H1 (cell line): Measurements from ENCODE around the gene CHSY1. TPM values are rescaled to one million over a fixed set of nuclear protein-coding genes. Genes with fewer than 3 reads are reported as not detected.

ENCODE experiments used
- CTCF ChIA-PET: fragments of 300-600 bp; sonication (Branson Sonifier 250); formaldehyde crosslinking; loops from one replicate; lab custom pipeline; 2021; ENCODE audit not compliant: partially characterized antibody; lab: Charles Lee
- POLR2A ChIA-PET: fragments of 300-600 bp; sonication (Branson Sonifier 250); formaldehyde crosslinking; loops from one replicate; lab custom pipeline; 2021; ENCODE audit warnings: inconsistent platforms; ENCODE audit not compliant: partially characterized antibody; lab: Charles Lee
- DNase-seq, 2 experiments: peaks; one replicate each; pipeline versions ENCODE4 v3.0.0 to v3.0.0-alpha.2; 2010 to 2022; ENCODE audit warnings: low spot score in 2 of 2, low read depth in 1 of 2, mixed read lengths in 1 of 2
- FAIRE-seq: peaks from 2 replicates; lab custom pipeline; 2011; peaks lifted over from hg19 to GRCh38; lab: Jason Lieb, UNC
- H2AFZ ChIP-seq: 2 replicates; pipeline ENCODE4 v1.8.1; 2012; ENCODE audit warnings: low read length, inconsistent platforms
- H2AK5ac ChIP-seq: 2 replicates; pipeline ENCODE4 v1.6.1; 2013; ENCODE audit warnings: low read depth, low read length
- H2BK120ac ChIP-seq: replicated peaks from 2 replicates; pipeline ENCODE3; 2013; ENCODE audit warnings: low read depth, low read length, inconsistent platforms
- H2BK12ac ChIP-seq: 2 replicates; pipeline ENCODE4 v1.6.1; 2013; ENCODE audit warnings: low read depth, low read length
- H2BK15ac ChIP-seq: 2 replicates; pipeline ENCODE4 v1.6.1; 2013; ENCODE audit warnings: low read length
- H2BK20ac ChIP-seq: 2 replicates; pipeline ENCODE4 v1.6.1; 2013; ENCODE audit warnings: low read length
- H2BK5ac ChIP-seq: 2 replicates; pipeline ENCODE4 v1.6.1; 2013; ENCODE audit warnings: low read depth, low read length
- H3K14ac ChIP-seq: 2 replicates; pipeline ENCODE4 v1.6.1; 2013; ENCODE audit warnings: inconsistent platforms; ENCODE audit not compliant: insufficient read length
- H3K18ac ChIP-seq: 2 replicates; pipeline ENCODE4 v1.6.1; 2013; ENCODE audit warnings: low read length; ENCODE audit errors: extremely low read depth
- H3K23ac ChIP-seq: 2 replicates; pipeline ENCODE4 v1.6.1; 2013; ENCODE audit warnings: inconsistent platforms; ENCODE audit not compliant: insufficient read length
- H3K23me2 ChIP-seq: 2 replicates; pipeline ENCODE4 v1.6.1; 2013; ENCODE audit warnings: low read depth, low read length
- H3K27ac ChIP-seq: 2 replicates; pipeline ENCODE4 v1.6.1; 2011; ENCODE audit warnings: low read depth, low read length, inconsistent platforms
- H3K27me3 ChIP-seq, 4 experiments: replicated peaks in 1 of 4; 1 replicate in 1 of 4; 2 replicates in 3 of 4; pipeline versions ENCODE4 v1.6.1 to v1.8.1; 2011 to 2013; ENCODE audit warnings: low read length in 3 of 4, mild to moderate bottlenecking in 3 of 4, inconsistent platforms in 2 of 4, mixed read lengths in 2 of 4, moderate library complexity in 1 of 4; ENCODE audit not compliant: control insufficient read depth in 3 of 4, insufficient read depth in 3 of 4; ENCODE audit errors: extremely low read depth in 1 of 4
- H3K36me3 ChIP-seq, 4 experiments: 2 replicates each; pipeline versions ENCODE4 v1.6.1 to v1.8.1; 2011 to 2013; ENCODE audit warnings: mild to moderate bottlenecking in 4 of 4, low read length in 3 of 4, moderate library complexity in 2 of 4, control low read depth in 1 of 4, inconsistent platforms in 1 of 4; ENCODE audit not compliant: insufficient read depth in 4 of 4, control insufficient read depth in 2 of 4
- H3K4ac ChIP-seq: replicated peaks from 2 replicates; pipeline ENCODE3; 2013; ENCODE audit warnings: low read length, low read depth, mixed read lengths, inconsistent platforms; ENCODE audit not compliant: insufficient read length
- H3K4me1 ChIP-seq, 4 experiments: replicated peaks in 1 of 4; 1 replicate in 1 of 4; 2 replicates in 3 of 4; pipeline versions ENCODE4 v1.6.1 to v1.8.1; 2011 to 2013; ENCODE audit warnings: low read length in 3 of 4, inconsistent platforms in 2 of 4, mixed read lengths in 1 of 4; ENCODE audit not compliant: insufficient read depth in 4 of 4, control insufficient read depth in 3 of 4
- H3K4me2 ChIP-seq, 2 experiments: 2 replicates each; pipeline versions ENCODE4 v1.6.1 to v1.8.1; 2011 to 2013; ENCODE audit warnings: low read depth in 2 of 2, low read length in 2 of 2, control low read depth in 1 of 2, inconsistent platforms in 1 of 2, mild to moderate bottlenecking in 1 of 2; ENCODE audit not compliant: insufficient read depth in 1 of 2
- H3K4me3 ChIP-seq, 4 experiments: fragments of 200-600, 300-600 bp in 1 of 4; sonication (generic), shearing (Covaris generic), sonication (Bioruptor Twin) in 1 of 4; 2 replicates each; pipeline versions ENCODE4 v1.5.1 to v1.8.1; 2011 to 2016; ENCODE audit warnings: low read length in 4 of 4, low read depth in 3 of 4, control low read depth in 2 of 4, inconsistent platforms in 2 of 4, mild to moderate bottlenecking in 2 of 4, mixed read lengths in 1 of 4, moderate library complexity in 1 of 4; ENCODE audit not compliant: insufficient read depth in 2 of 4; ENCODE audit errors: extremely low read depth in 1 of 4
- H3K56ac ChIP-seq: replicated peaks from 2 replicates; pipeline ENCODE3; 2013; ENCODE audit warnings: low read depth, mild to moderate bottlenecking, mixed read lengths, low read length, inconsistent platforms; ENCODE audit not compliant: insufficient read length
- H3K79me1 ChIP-seq: 2 replicates; pipeline ENCODE4 v1.6.1; 2013; ENCODE audit warnings: low read depth, low read length, control low read depth
- H3K79me2 ChIP-seq, 2 experiments: 2 replicates each; pipeline versions ENCODE4 v1.6.1 to v1.8.1; 2012 to 2013; ENCODE audit warnings: low read length in 2 of 2, mild to moderate bottlenecking in 2 of 2, inconsistent platforms in 1 of 2; ENCODE audit not compliant: insufficient read depth in 2 of 2, control insufficient read depth in 1 of 2
- H3K9ac ChIP-seq, 4 experiments: replicated peaks in 1 of 4; 1 replicate in 1 of 4; 2 replicates in 3 of 4; pipeline versions ENCODE4 v1.6.1 to v1.8.1; 2011 to 2013; ENCODE audit warnings: low read depth in 3 of 4, low read length in 3 of 4, control low read depth in 2 of 4, mild to moderate bottlenecking in 2 of 4, moderate library complexity in 2 of 4, inconsistent platforms in 1 of 4; ENCODE audit errors: extremely low read depth in 1 of 4
- H3K9me3 ChIP-seq, 2 experiments: 2 replicates each; pipeline versions ENCODE4 v1.6.1 to v1.8.1; 2012 to 2013; ENCODE audit warnings: mild to moderate bottlenecking in 2 of 2, moderate library complexity in 2 of 2, control low read depth in 1 of 2, inconsistent platforms in 1 of 2, low read depth in 1 of 2, low read length in 1 of 2, mixed read lengths in 1 of 2; ENCODE audit not compliant: insufficient read depth in 2 of 2
- H4K20me1 ChIP-seq, 2 experiments: replicated peaks in 1 of 2; 2 replicates each; pipeline versions ENCODE3 to v1.8.1; 2011 to 2013; ENCODE audit warnings: inconsistent platforms in 2 of 2, low read length in 2 of 2, mild to moderate bottlenecking in 1 of 2; ENCODE audit not compliant: insufficient read depth in 2 of 2, control insufficient read depth in 1 of 2
- H4K5ac ChIP-seq: 2 replicates; pipeline ENCODE4 v1.6.1; 2013; ENCODE audit warnings: low read length, low read depth, mixed read lengths, inconsistent platforms; ENCODE audit not compliant: insufficient read length
- H4K8ac ChIP-seq: 2 replicates; pipeline ENCODE4 v1.8.0; 2013; ENCODE audit warnings: mild to moderate bottlenecking, moderate library complexity, low read length, inconsistent platforms; ENCODE audit not compliant: insufficient read depth; ENCODE audit errors: extremely low read depth
- H4K91ac ChIP-seq: replicated peaks from 2 replicates; pipeline ENCODE3; 2013; ENCODE audit warnings: low read length, mixed read lengths, inconsistent platforms; ENCODE audit not compliant: insufficient read length
- CHD2 ChIP-seq: IDR thresholded peaks from 2 replicates; pipeline ENCODE4 v1.6.1; 2012; ENCODE audit warnings: low read length, improper control_type of control experiment
- CREB1 ChIP-seq: IDR thresholded peaks from 2 replicates; pipeline ENCODE4 v1.6.1; 2012; ENCODE audit warnings: inconsistent platforms
- EP300 ChIP-seq, 2 experiments: IDR thresholded peaks; 1 replicate in 1 of 2; 2 replicates in 1 of 2; pipeline ENCODE4 v1.6.1; 2011 to 2012; ENCODE audit warnings: low read depth in 2 of 2, low read length in 2 of 2, mild to moderate bottlenecking in 2 of 2, borderline replicate concordance in 1 of 2, inconsistent platforms in 1 of 2, moderate library complexity in 1 of 2
- GTF2F1 ChIP-seq: IDR thresholded peaks from 2 replicates; pipeline ENCODE4 v1.6.1; 2012; ENCODE audit warnings: low read depth, low read length, improper control_type of control experiment, borderline replicate concordance
- JUN ChIP-seq: IDR thresholded peaks from 2 replicates; pipeline ENCODE4 v1.6.1; 2011; ENCODE audit warnings: low read depth, mild to moderate bottlenecking, improper control_type of control experiment, low read length
- KDM4A ChIP-seq: IDR thresholded peaks from one replicate; pipeline ENCODE4 v1.7.1; 2012; ENCODE audit warnings: low read depth, mild to moderate bottlenecking, moderate library complexity, low read length, inconsistent platforms; ENCODE audit not compliant: severe bottlenecking
- NANOG ChIP-seq: IDR thresholded peaks from 2 replicates; pipeline ENCODE4 v1.6.1; 2011; ENCODE audit warnings: low read length, low read depth, mild to moderate bottlenecking, inconsistent platforms; ENCODE audit not compliant: insufficient read depth, poor library complexity, severe bottlenecking
- POLR2A ChIP-seq, 2 experiments: IDR thresholded peaks; 1 replicate in 1 of 2; 2 replicates in 1 of 2; pipeline ENCODE4 v1.6.1; 2011; ENCODE audit warnings: low read depth in 2 of 2, low read length in 2 of 2, mild to moderate bottlenecking in 2 of 2; ENCODE audit errors: control extremely low read depth in 1 of 2
- POU5F1 ChIP-seq: IDR thresholded peaks from 2 replicates; pipeline ENCODE4 v1.6.1; 2011; ENCODE audit warnings: low read depth, mild to moderate bottlenecking, low read length, moderate library complexity
- SRF ChIP-seq: IDR thresholded peaks from 2 replicates; pipeline ENCODE4 v1.6.1; 2011; ENCODE audit warnings: mild to moderate bottlenecking, low read depth, low read length, moderate library complexity
- TCF12 ChIP-seq: IDR thresholded peaks from 2 replicates; pipeline ENCODE4 v1.6.1; 2011; ENCODE audit warnings: low read depth, mild to moderate bottlenecking, low read length
- YY1 ChIP-seq: IDR thresholded peaks from 2 replicates; pipeline ENCODE4 v1.6.1; 2011; ENCODE audit warnings: low read depth, mild to moderate bottlenecking, low read length
- ZNF274 ChIP-seq: IDR thresholded peaks from 2 replicates; pipeline ENCODE4 v1.7.0; 2012; ENCODE audit warnings: low read length, borderline replicate concordance; ENCODE audit errors: extremely low read depth
- WGBS, 2 experiments: shearing (Covaris generic) in 1 of 2; methylation state at CpG; one replicate each; pipeline versions ENCODE4 v1.1.6 to v1.1.7; 2013 to 2015; ENCODE audit warnings: low lambda C conversion rate in 2 of 2, mixed read lengths in 2 of 2, inconsistent platforms in 1 of 2, low coverage in 1 of 2, missing lambda C conversion rate in 1 of 2; ENCODE audit not compliant: insufficient replicate concordance in 2 of 2, insufficient coverage in 1 of 2, insufficient read length in 1 of 2; ENCODE audit errors: extremely low coverage in 1 of 2, missing lambda C conversion rate in 1 of 2; 5-methylcytosine and 5-hydroxymethylcytosine counted together
- polyA plus RNA-seq, 7 experiments: library from polyadenylated mRNA; depleted of rRNA in 3 of 7; stranded (reverse) in 5 of 7; unstranded in 2 of 7; fragments of >200 nt in 5 of 7; fragments of 200-250 nt in 2 of 7; gene quantifications; 1 replicate in 5 of 7; 2 replicates in 1 of 7; 4 replicates in 1 of 7; pipeline versions ENCODE4 v1.2.1 to v1.2.3, GENCODE V29; 2011 to 2013; ENCODE audit warnings: missing spikeins in 2 of 7, mixed read lengths in 2 of 7
- total RNA-seq: library from RNA; stranded (reverse); fragmentation: NEBNext Ultra II Directional; extraction: Animal tissue kit (Norgen Biotek cat#: 25700); gene quantifications from 2 replicates; pipeline ENCODE4 v1.2.1, GENCODE V29; 2021

The CHSY1 gene
- total and polyA plus RNA-seq, 2 of the 8 experiments (the other 6 are each of a cell fraction or from before 2014, with no cell fraction given), result 24.9 to 60.7 TPM

- Histone ChIP-seq H2BK5ac (no peak overlapping the region; the same call in 1 of the 2 replicates), H2AFZ (no peak overlapping the region)
- CTCF ChIA-PET, result interaction anchor here (0.8 to 12.8 kb wide), 9 partner anchors 15 to 209 kb away, joined by 3 to 128 read pairs (median 5); no protein-coding TSS in a partner anchor
- no peak for TF ChIP-seq GTF2F1
- TF ChIP-seq POU5F1, result no peak
- no peak for TF ChIP-seq SRF
- TF ChIP-seq POLR2A (IDR thresholded peaks at IDR 0.05; ENCODE audit: control extremely low read depth in 1 of 2, low read depth in 2 of 2, low read length in 2 of 2), result no peak
- TF ChIP-seq JUN, result no peak
- TF ChIP-seq CREB1, result no peak
- TF ChIP-seq YY1, result no peak
- TF ChIP-seq KDM4A, result no peak
- TF ChIP-seq CHD2, result no peak
- TF ChIP-seq EP300 (IDR thresholded peaks at IDR 0.05; ENCODE audit: borderline replicate concordance in 1 of 2, low read depth in 2 of 2, low read length in 2 of 2), result no peak
- TF ChIP-seq TCF12, result no peak
- no peak for TF ChIP-seq ZNF274
- TF ChIP-seq NANOG, result no peak
Measured at GRCh38 chr15:101137312-101137940, 114.4 kb downstream of the CHSY1 start.

More at GRCh38 chr15:101137312-101137940, 114.4 kb downstream of the CHSY1 start:
- no peak overlapping the region for H3K9ac ChIP-seq
- WGBS, 2 experiments, result 92% methylated on average over 16 of the region's 16 CpGs; no CpG with 5 or more reads in 1 of the 2 experiments
- no peak overlapping the region for H3K4ac ChIP-seq
- H4K5ac ChIP-seq, result no peak overlapping the region
- peak overlapping the region; percentile 84; the same call in 1 of the 2 replicates for H2AK5ac ChIP-seq
- H3K14ac ChIP-seq, result no peak overlapping the region
- H2BK20ac ChIP-seq, result peak overlapping the region; percentile 77; the same call in 1 of the 2 replicates
- H2BK120ac ChIP-seq, result no peak overlapping the region
- POLR2A ChIA-PET, result interaction anchor here (1.3 kb wide), 1 partner anchor 12 kb away, joined by 5 read pairs; no protein-coding TSS in a partner anchor
- H3K27ac ChIP-seq, result no peak overlapping the region
- peaks cover 0 to 4% of the 10 kb centered on the region in 2 experiments; a peak in 1 of 4 replicates for H3K9me3 ChIP-seq
- H3K79me2 ChIP-seq, result no peaks in the 10 kb centered on the region
- H3K56ac ChIP-seq, result no peak overlapping the region
- no peak for FAIRE-seq
- no peak overlapping the region for H4K8ac ChIP-seq
- no peak for DNase-seq
- H2BK15ac ChIP-seq, result peak overlapping the region; percentile 99
- peaks cover 0 to 2% of the 10 kb centered on the region in 2 experiments for H4K20me1 ChIP-seq
- H3K4me3 ChIP-seq, result no peak overlapping the region
- peaks cover 0 to 5% (median 0%) of the 10 kb centered on the region in 4 experiments; a peak in 1 of 7 replicates for H3K4me1 ChIP-seq
- no peak overlapping the region for H3K23ac ChIP-seq
- peaks cover 10% of the 10 kb centered on the region for H3K23me2 ChIP-seq
- H3K18ac ChIP-seq, result 0 out of 2 replicates have a peak overlapping the region, but pooled peaks have one; percentile 3
- H4K91ac ChIP-seq, result peak overlapping the region; percentile 83
- H3K79me1 ChIP-seq, result no peaks in the 10 kb centered on the region
- H3K36me3 ChIP-seq, result no peaks in the 10 kb centered on the region
- H3K4me2 ChIP-seq, result no peak overlapping the region
- H3K27me3 ChIP-seq, result no peaks in the 10 kb centered on the region; a peak in 1 of 7 replicates
- peak overlapping the region; percentile 89; the same call in 1 of the 2 replicates for H2BK12ac ChIP-seq
